ENCODE data around the gene STN1. TPM values are rescaled to one million over a fixed set of nuclear protein-coding genes. Genes with fewer than 3 reads are reported as not detected.

STN1 gene
- total RNA-seq, 6 experiments from 2014 or later, result 12.1 to 15.6 (median 14.7) TPM

- no peak overlapping the region for H3K27ac Mint-ChIP-seq
- peaks cover 6% of the 10 kb centered on the region for H3K27me3 Mint-ChIP-seq (ENCODE audit: insufficient read depth)
- TF ChIP-seq CTCF (IDR thresholded peaks at IDR 0.05), result no peak
- no peaks in the 10 kb centered on the region for H3K4me1 Mint-ChIP-seq (ENCODE audit: low read depth)
- no peak overlapping the region for H3K4me3 Mint-ChIP-seq
- no peaks in the 10 kb centered on the region for H3K36me3 Mint-ChIP-seq (ENCODE audit: low read depth)
- DNase-seq, result no peak
- no peaks in the 10 kb centered on the region for H3K9me3 Mint-ChIP-seq
Observed at GRCh38 chr10:103942866-103943265, 24.9 kb upstream of the STN1 start.

- Mint-ChIP-seq H3K27me3 (ENCODE audit: insufficient read depth) (peaks cover 6% of the 10 kb centered on the region), H3K27ac (no peak overlapping the region), H3K4me3 (no peak overlapping the region), H3K4me1 (ENCODE audit: low read depth) (no peaks in the 10 kb centered on the region), H3K36me3 (ENCODE audit: low read depth) (no peaks in the 10 kb centered on the region), H3K9me3 (no peaks in the 10 kb centered on the region)
- TF ChIP-seq CTCF (IDR thresholded peaks at IDR 0.05), result no peak
- DNase-seq, result no peak
Observed at GRCh38 chr10:103941801-103942200, 23.8 kb upstream of the STN1 start.

- H3K27ac Mint-ChIP-seq, result no peak overlapping the region
Observed at GRCh38 chr10:103939522-103939921, 21.5 kb upstream of the STN1 start.

GRCh38 chr10:103936022-103936421 is 18.0 kb upstream of the STN1 start:
- no peaks in the 10 kb centered on the region for H3K36me3 Mint-ChIP-seq (ENCODE audit: low read depth)
- H3K27me3 Mint-ChIP-seq (ENCODE audit: insufficient read depth), result peaks cover 14% of the 10 kb centered on the region
- no peaks in the 10 kb centered on the region for H3K9me3 Mint-ChIP-seq
- H3K4me1 Mint-ChIP-seq (ENCODE audit: low read depth), result no peaks in the 10 kb centered on the region
- no peak for TF ChIP-seq CTCF (IDR thresholded peaks at IDR 0.05)
- H3K4me3 Mint-ChIP-seq, result no peak overlapping the region
- no peak overlapping the region for H3K27ac Mint-ChIP-seq
- DNase-seq, result no peak

More at GRCh38 chr10:103939522-103939921, 21.5 kb upstream of the STN1 start:
- no peak for DNase-seq
- Mint-ChIP-seq H3K9me3 (no peaks in the 10 kb centered on the region), H3K4me3 (no peak overlapping the region), H3K36me3 (ENCODE audit: low read depth) (no peaks in the 10 kb centered on the region), H3K4me1 (ENCODE audit: low read depth) (no peaks in the 10 kb centered on the region), H3K27me3 (ENCODE audit: insufficient read depth) (peaks cover 6% of the 10 kb centered on the region)
- TF ChIP-seq CTCF (IDR thresholded peaks at IDR 0.05), result no peak

GRCh38 chr10:103934308-103934707 is 16.3 kb upstream of the STN1 start:
- H3K4me1 Mint-ChIP-seq (ENCODE audit: low read depth), result peaks cover 6% of the 10 kb centered on the region; the same call in 1 of the 2 replicates
- no peak for TF ChIP-seq CTCF (IDR thresholded peaks at IDR 0.05)
- no peak overlapping the region for H3K27ac Mint-ChIP-seq
- no peaks in the 10 kb centered on the region for H3K36me3 Mint-ChIP-seq (ENCODE audit: low read depth)
- H3K4me3 Mint-ChIP-seq, result no peak overlapping the region
- DNase-seq, result no peak
- H3K9me3 Mint-ChIP-seq, result no peaks in the 10 kb centered on the region
- peaks cover 14% of the 10 kb centered on the region for H3K27me3 Mint-ChIP-seq (ENCODE audit: insufficient read depth)
